ENCODE results near the gene LRRC37A3. TPM values are rescaled to one million over a fixed set of nuclear protein-coding genes. Genes with fewer than 3 reads are reported as not detected.
"Not testable (repeated sequence)": the region's sequence is repeated elsewhere in the genome, so short reads cannot be mapped to it uniquely, and the experiment has no call there.

The LRRC37A3 gene
- total RNA-seq, 2 experiments from 2014 or later: 9.6 to 9.7 TPM

GRCh38 chr17:64923051-64923568, 3.8 kb upstream of the LRRC37A3 start:
- POLR2A ChIA-PET: not testable (repeated sequence)

DNA sequence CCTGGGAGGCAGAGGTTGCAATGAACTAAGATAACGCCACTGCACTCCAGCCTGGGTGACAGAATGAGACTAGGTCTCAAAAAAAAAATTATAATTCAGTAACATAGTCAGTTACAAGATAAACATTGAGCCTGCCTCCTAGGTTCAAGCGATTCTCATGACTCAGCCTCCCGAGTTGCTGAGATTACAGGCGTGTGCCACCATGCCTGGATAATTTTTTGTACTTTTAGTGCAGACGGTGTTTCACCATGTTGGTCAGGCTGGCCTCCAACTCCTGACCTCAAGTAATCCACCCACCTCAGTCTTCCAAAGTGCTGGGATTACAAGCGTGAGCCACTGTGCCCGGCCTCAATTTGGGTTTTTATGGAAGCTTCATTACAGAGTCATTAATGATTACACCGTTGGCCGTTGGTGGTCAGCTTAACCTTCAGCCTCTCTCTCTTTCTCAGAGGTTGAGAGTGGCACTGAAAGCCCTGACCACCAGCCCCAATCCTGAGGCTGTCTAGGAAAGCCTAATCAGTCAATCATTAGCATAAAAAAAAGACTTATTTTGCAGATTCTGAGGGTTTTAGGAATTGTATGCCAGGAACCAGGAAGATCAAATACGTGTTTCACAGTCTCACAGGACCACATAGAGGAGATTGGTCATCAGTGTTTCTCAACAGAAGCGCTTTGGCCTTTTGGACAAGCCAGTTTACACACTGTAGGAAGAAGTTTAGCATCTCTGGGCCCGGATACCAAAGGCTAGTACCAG, 1.3 kb upstream of the LRRC37A3 start:
- Mint-ChIP-seq H3K27ac (no peak overlapping the region), H3K36me3 (ENCODE audit: low read depth) (no peaks in the 10 kb centered on the region), H3K4me1 (ENCODE audit: low read depth) (peaks cover 16% of the 10 kb centered on the region), H3K9me3 (ENCODE audit: insufficient read depth) (no peaks in the 10 kb centered on the region), H3K27me3 (ENCODE audit: low read depth) (no peaks in the 10 kb centered on the region), H3K4me3 (peak overlapping the region; percentile 77)
- CTCF ChIA-PET: interaction anchor here (1.0 to 1.9 kb wide), 4 partner anchors 24 to 181 kb away, joined by 3 to 4 read pairs (median 4); no protein-coding TSS in a partner anchor
- DNase-seq (no peak), ATAC-seq (no peak)
- POLR2A ChIA-PET: interaction anchor here (0.7 kb wide), 1 partner anchor 155 kb away, joined by 3 read pairs; no protein-coding TSS in a partner anchor

More at GRCh38 chr17:64923051-64923568, 3.8 kb upstream of the LRRC37A3 start:
- H3K27me3 Mint-ChIP-seq (ENCODE audit: low read depth); ATAC-seq; H3K9me3 Mint-ChIP-seq (ENCODE audit: insufficient read depth); CTCF ChIA-PET; H3K4me3 Mint-ChIP-seq; DNase-seq; H3K36me3 Mint-ChIP-seq (ENCODE audit: low read depth): not testable (repeated sequence)
- Mint-ChIP-seq H3K27ac (peak overlapping the region; percentile 52), H3K4me1 (ENCODE audit: low read depth) (peaks cover 24% of the 10 kb centered on the region)

- ATAC-seq: no peak
- Mint-ChIP-seq H3K36me3 (ENCODE audit: low read depth) (peaks cover 3% of the 10 kb centered on the region), H3K9me3 (ENCODE audit: insufficient read depth) (no peaks in the 10 kb centered on the region), H3K27me3 (ENCODE audit: low read depth) (no peaks in the 10 kb centered on the region), H3K27ac (peak overlapping the region; percentile 91), H3K4me3 (peak overlapping the region; percentile 77), H3K4me1 (ENCODE audit: low read depth) (peaks cover 18% of the 10 kb centered on the region)
- ChIA-PET CTCF (interaction anchor here (0.7 to 1.9 kb wide), 14 partner anchors 18 to 278 kb away, joined by 3 to 7 read pairs (median 4); no protein-coding TSS in a partner anchor), POLR2A (interaction anchor here (0.6 to 0.9 kb wide), 3 partner anchors 156 to 413 kb away, joined by 3 to 5 read pairs (median 3); partner anchors contain the start of gene CEP95)
- DNase-seq: no peak
These were observed 744 bp upstream of the LRRC37A3 start for GRCh38 chr17:64920026-64920418.

DNA sequence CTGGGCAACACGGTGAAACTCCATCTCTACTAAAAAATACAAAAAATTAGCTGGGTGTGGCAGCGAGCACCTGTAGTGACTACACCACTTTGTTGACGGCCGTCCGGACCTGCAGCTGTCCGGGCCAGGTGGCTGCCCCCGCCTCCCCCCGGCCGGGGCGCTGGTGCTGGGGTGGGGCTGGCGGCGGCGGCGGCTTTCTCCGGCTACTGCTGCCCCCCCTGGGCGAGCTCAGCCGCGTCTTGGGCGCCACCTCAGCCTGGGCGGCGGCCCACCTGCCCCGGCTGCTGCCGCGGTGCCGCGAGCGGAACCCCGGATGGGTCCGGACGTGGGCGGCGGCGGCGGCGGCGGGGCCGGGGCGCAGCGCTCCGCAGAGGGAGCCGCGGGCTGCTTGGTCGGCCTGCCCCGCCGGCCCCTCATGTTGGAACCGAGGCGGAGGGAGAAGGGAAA, 413 bp downstream of the LRRC37A3 start:
- ATAC-seq: peak; percentile 65

GRCh38 chr17:64917540-64917939, 1.7 kb downstream of the LRRC37A3 start:
- CTCF ChIA-PET, DNase-seq: not testable (repeated sequence)

More for the DNA sequence above, 413 bp downstream of the LRRC37A3 start:
- peak overlapping the region; percentile 91 for H3K27ac Mint-ChIP-seq
- not testable (repeated sequence) for H3K36me3 Mint-ChIP-seq (ENCODE audit: low read depth); H3K9me3 Mint-ChIP-seq (ENCODE audit: insufficient read depth); H3K27me3 Mint-ChIP-seq (ENCODE audit: low read depth)
- peak overlapping the region; percentile 77 for H3K4me3 Mint-ChIP-seq
- ChIA-PET CTCF (interaction anchor here (1.0 to 1.9 kb wide), 10 partner anchors 19 to 279 kb away, joined by 3 to 7 read pairs (median 4); no protein-coding TSS in a partner anchor), POLR2A (interaction anchor here (0.9 to 1.4 kb wide), 5 partner anchors 8 to 412 kb away, joined by 3 to 6 read pairs (median 6); partner anchors contain the start of genes CEP95 and GNA13)
- H3K4me1 Mint-ChIP-seq (ENCODE audit: low read depth): peaks cover 18% of the 10 kb centered on the region
- peak; percentile 63 for DNase-seq

GRCh38 chr17:64915244-64915643, 4.0 kb downstream of the LRRC37A3 start:
- ATAC-seq; H3K9me3 Mint-ChIP-seq (ENCODE audit: insufficient read depth); H3K27ac Mint-ChIP-seq; H3K4me1 Mint-ChIP-seq (ENCODE audit: low read depth); CTCF ChIA-PET; POLR2A ChIA-PET; H3K27me3 Mint-ChIP-seq (ENCODE audit: low read depth); H3K36me3 Mint-ChIP-seq (ENCODE audit: low read depth); DNase-seq; H3K4me3 Mint-ChIP-seq: not testable (repeated sequence)

More at GRCh38 chr17:64917540-64917939, 1.7 kb downstream of the LRRC37A3 start:
- H3K27ac Mint-ChIP-seq; H3K36me3 Mint-ChIP-seq (ENCODE audit: low read depth); POLR2A ChIA-PET; ATAC-seq; H3K27me3 Mint-ChIP-seq (ENCODE audit: low read depth); H3K9me3 Mint-ChIP-seq (ENCODE audit: insufficient read depth); H3K4me3 Mint-ChIP-seq: not testable (repeated sequence)
- H3K4me1 Mint-ChIP-seq (ENCODE audit: low read depth): peaks cover 10% of the 10 kb centered on the region

GRCh38 chr17:64910191-64910514, 9.1 kb downstream of the LRRC37A3 start:
- H3K36me3 Mint-ChIP-seq (ENCODE audit: low read depth); H3K9me3 Mint-ChIP-seq (ENCODE audit: insufficient read depth); CTCF ChIA-PET; H3K27ac Mint-ChIP-seq; DNase-seq; H3K27me3 Mint-ChIP-seq (ENCODE audit: low read depth); ATAC-seq; H3K4me1 Mint-ChIP-seq (ENCODE audit: low read depth); POLR2A ChIA-PET; H3K4me3 Mint-ChIP-seq: not testable (repeated sequence)

DNA sequence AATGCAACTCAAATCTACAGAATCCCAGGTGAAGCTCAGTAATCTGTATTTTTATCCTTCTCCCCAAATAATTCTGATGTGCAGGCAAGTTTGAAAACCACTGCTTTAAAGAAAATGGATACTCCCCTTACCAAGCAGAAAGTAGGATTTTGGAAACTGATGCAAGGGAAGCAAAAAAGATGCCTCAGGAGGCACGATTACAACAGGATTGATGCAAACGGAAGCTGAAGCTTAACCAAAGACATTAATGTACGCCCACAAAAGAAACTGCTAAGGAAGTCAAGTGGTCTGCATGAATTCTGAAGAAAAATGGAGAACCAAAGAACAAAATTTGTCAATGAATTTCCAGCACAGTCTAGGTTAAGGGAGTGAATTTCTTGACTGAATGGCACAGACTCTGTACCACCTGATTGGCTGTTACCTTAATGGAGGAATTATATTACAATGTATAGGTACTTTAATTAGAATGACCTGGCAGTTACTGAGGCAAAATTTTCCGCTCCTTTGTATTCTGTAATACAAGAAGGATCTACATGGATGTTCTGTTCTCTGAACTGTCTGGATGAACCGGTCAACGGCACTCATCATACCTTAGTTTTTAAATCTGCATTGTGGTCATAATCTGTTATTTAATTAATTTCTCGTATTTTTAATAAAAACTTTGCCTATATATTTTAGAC, 9.6 kb downstream of the LRRC37A3 start:
- CTCF ChIA-PET; POLR2A ChIA-PET; ATAC-seq; H3K4me3 Mint-ChIP-seq; H3K4me1 Mint-ChIP-seq (ENCODE audit: low read depth); H3K36me3 Mint-ChIP-seq (ENCODE audit: low read depth); H3K9me3 Mint-ChIP-seq (ENCODE audit: insufficient read depth); H3K27me3 Mint-ChIP-seq (ENCODE audit: low read depth); DNase-seq: not testable (repeated sequence)
- H3K27ac Mint-ChIP-seq: peak overlapping the region; percentile 69

DNA sequence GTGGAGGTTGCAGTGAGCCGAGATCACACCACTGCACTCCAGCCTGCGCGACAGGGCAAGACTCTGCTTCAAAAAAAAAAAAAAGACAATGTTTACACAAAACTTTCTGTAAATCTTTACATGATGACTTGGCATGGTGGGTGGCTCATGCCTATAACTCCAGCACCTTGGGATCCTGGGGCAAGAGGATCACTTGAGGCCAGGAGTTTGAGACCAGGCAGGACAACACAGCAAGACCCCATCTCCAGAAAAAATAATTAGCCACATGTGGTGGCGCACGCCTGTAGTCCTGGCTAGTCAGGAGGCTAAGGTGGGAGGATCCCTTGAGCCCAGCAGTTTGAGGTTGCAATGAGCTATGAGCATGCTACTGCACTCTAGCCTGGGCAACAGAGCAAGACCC, 15.2 kb downstream of the LRRC37A3 start:
- ATAC-seq; H3K9me3 Mint-ChIP-seq (ENCODE audit: insufficient read depth); H3K27ac Mint-ChIP-seq; POLR2A ChIA-PET; H3K4me3 Mint-ChIP-seq; CTCF ChIA-PET; DNase-seq; H3K4me1 Mint-ChIP-seq (ENCODE audit: low read depth); H3K36me3 Mint-ChIP-seq (ENCODE audit: low read depth); H3K27me3 Mint-ChIP-seq (ENCODE audit: low read depth): not testable (repeated sequence)

DNA sequence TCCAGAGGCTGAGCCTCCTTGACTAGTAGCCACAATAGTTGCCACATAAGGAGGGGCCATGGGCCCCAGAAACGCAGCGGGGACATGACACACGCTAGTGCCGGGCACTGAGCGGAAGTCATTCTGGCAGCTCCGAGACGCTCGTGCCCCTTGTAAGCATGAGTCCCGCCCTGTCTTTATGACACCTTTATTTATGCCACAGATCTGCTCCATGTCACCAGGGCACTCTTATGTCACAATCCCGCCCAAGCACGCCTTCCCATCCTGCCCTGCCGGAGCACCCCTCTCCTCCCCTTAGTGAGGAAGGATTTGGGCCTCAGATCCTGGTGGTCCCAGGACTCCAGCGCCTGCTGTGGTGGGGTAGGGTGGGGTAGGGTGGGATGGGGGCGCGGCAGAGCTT, 22.1 kb downstream of the LRRC37A3 start:
- CTCF ChIA-PET; H3K27ac Mint-ChIP-seq; H3K4me1 Mint-ChIP-seq (ENCODE audit: low read depth); POLR2A ChIA-PET; H3K27me3 Mint-ChIP-seq (ENCODE audit: low read depth); H3K36me3 Mint-ChIP-seq (ENCODE audit: low read depth); DNase-seq; H3K4me3 Mint-ChIP-seq; ATAC-seq; H3K9me3 Mint-ChIP-seq (ENCODE audit: insufficient read depth): not testable (repeated sequence)

DNA sequence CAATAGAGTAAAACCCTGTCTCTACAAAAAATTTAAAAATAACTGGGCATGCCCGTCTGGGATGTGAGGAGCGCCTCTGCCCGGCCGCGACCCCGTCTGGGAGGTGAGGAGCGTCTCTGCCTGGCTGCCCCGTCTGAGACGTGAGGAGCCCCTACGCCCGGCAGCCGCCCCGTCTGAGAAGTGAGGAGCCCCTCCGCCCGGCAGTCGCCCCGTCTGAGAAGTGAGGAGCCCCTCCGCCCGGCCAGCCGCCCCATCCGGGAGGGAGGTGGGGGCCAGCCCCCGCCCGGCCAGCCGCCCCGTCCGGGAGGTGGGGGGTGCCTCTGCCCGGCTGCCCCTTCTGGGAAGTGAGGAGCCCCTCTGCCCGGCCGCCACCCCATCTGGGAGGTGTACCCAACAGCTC, 45.1 kb downstream of the LRRC37A3 start:
- POLR2A ChIA-PET; H3K27ac Mint-ChIP-seq; H3K9me3 Mint-ChIP-seq (ENCODE audit: insufficient read depth); H3K4me3 Mint-ChIP-seq; H3K36me3 Mint-ChIP-seq (ENCODE audit: low read depth); DNase-seq; H3K27me3 Mint-ChIP-seq (ENCODE audit: low read depth); H3K4me1 Mint-ChIP-seq (ENCODE audit: low read depth); CTCF ChIA-PET; ATAC-seq: not testable (repeated sequence)

All from activated CD8-positive, alpha-beta T cell treated with anti-CD3 and anti-CD28 coated beads, Interleukin-2, amount 10 ng/mL, durations not matched to agents 7 days and 5 days (primary cell).